ENCODE measurements around the gene PPP1R15B. TPM values are rescaled to one million over a fixed set of nuclear protein-coding genes. Genes with fewer than 3 reads are reported as not detected.
A peak's percentile ranks its signal among the peaks of the same experiment; 100 is the strongest.

Gene PPP1R15B
- total RNA-seq, 2 experiments from 2014 or later: 171 to 179 TPM

DNA sequence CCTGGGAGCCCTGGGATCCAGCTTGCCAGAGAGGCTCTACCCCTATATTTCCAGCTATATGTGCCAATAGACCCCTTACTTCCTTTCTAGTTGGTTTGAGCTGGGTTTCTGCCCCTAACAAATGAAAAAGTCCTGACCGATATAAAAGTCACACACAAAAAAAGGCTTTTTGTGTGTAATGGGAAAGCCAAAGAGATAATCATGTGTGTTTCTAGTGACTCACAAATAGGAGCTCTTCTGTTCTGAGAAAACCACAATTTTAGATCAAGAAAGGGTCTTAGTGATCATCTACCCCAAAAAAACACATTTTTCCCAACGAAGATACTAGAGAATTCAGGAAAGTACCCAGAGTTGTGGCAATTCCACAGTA, 28.9 kb downstream of the PPP1R15B start:
- intact Hi-C loops (cut with DNase I, micrococcal nuclease): no loop called here
- Mint-ChIP-seq H3K9me3 (no peaks in the 10 kb centered on the region), H3K27ac (no peak overlapping the region), H3K36me3 (ENCODE audit: low read depth) (peaks cover 5% of the 10 kb centered on the region), H3K4me1 (ENCODE audit: low read depth) (peaks cover 8% of the 10 kb centered on the region), H3K27me3 (peaks cover 18% of the 10 kb centered on the region), H3K4me3 (no peak overlapping the region)
- CTCF ChIA-PET: interaction anchor here (0.6 to 3.2 kb wide), 6 partner anchors 12 to 522 kb away, joined by 3 to 23 read pairs (median 4); no protein-coding TSS in a partner anchor
- H3K4me3 ChIP-seq (ENCODE audit: low read length): peak overlapping the region; percentile 51
- no peak overlapping the region for H3K27ac ChIP-seq (ENCODE audit: low read depth in 1 of 2, low read length in 2 of 2)
- POLR2A ChIA-PET: interaction anchor here (1.1 to 1.7 kb wide), 3 partner anchors 9 to 20 kb away, joined by 5 to 7 read pairs (median 5); no protein-coding TSS in a partner anchor
- ATAC-seq (ENCODE audit: poor library complexity) (no peak), DNase-seq (no peak)
- peaks cover 17% of the 10 kb centered on the region for H3K4me1 ChIP-seq (ENCODE audit: insufficient read depth, low read length)
- peaks cover 8 to 10% of the 10 kb centered on the region in 2 experiments for H3K27me3 ChIP-seq (ENCODE audit: control insufficient read depth in 1 of 2, insufficient read depth in 2 of 2, low read length in 2 of 2)
- H3K9me3 ChIP-seq (ENCODE audit: control insufficient read depth in 1 of 2, insufficient read depth in 1 of 2, low read length in 2 of 2): no peaks in the 10 kb centered on the region
- no peaks in the 10 kb centered on the region for H3K36me3 ChIP-seq (ENCODE audit: insufficient read depth, low read length)
- TF ChIP-seq, protein P1, sequence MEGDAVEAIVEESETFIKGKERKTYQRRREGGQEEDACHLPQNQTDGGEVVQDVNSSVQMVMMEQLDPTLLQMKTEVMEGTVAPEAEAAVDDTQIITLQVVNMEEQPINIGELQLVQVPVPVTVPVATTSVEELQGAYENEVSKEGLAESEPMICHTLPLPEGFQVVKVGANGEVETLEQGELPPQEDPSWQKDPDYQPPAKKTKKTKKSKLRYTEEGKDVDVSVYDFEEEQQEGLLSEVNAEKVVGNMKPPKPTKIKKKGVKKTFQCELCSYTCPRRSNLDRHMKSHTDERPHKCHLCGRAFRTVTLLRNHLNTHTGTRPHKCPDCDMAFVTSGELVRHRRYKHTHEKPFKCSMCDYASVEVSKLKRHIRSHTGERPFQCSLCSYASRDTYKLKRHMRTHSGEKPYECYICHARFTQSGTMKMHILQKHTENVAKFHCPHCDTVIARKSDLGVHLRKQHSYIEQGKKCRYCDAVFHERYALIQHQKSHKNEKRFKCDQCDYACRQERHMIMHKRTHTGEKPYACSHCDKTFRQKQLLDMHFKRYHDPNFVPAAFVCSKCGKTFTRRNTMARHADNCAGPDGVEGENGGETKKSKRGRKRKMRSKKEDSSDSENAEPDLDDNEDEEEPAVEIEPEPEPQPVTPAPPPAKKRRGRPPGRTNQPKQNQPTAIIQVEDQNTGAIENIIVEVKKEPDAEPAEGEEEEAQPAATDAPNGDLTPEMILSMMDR (IDR thresholded peaks at IDR 0.05): no peak

GRCh38 chr1:204380293-204380831, 31.3 kb downstream of the PPP1R15B start:
- no peaks in the 10 kb centered on the region for H3K9me3 Mint-ChIP-seq
- peaks cover 0 to 4% of the 10 kb centered on the region in 2 experiments for H3K9me3 ChIP-seq (ENCODE audit: control insufficient read depth in 1 of 2, insufficient read depth in 1 of 2, low read length in 2 of 2)
- H3K27me3 ChIP-seq (ENCODE audit: control insufficient read depth in 1 of 2, insufficient read depth in 2 of 2, low read length in 2 of 2): peaks cover 21 to 22% of the 10 kb centered on the region in 2 experiments
- ChIA-PET CTCF (interaction anchor here (1.1 to 3.2 kb wide), 2 partner anchors 11 to 17 kb away, joined by 3 to 23 read pairs; no protein-coding TSS in a partner anchor), POLR2A (no interaction called here)
- H3K4me3 ChIP-seq (ENCODE audit: low read length): no peak overlapping the region
- no peak overlapping the region for H3K27ac ChIP-seq (ENCODE audit: low read depth in 1 of 2, low read length in 2 of 2)
- TF ChIP-seq, protein P1 (IDR thresholded peaks at IDR 0.05): no peak
- intact Hi-C loops (cut with DNase I, micrococcal nuclease): no loop called here
- peaks cover 28% of the 10 kb centered on the region for H3K27me3 Mint-ChIP-seq
- no peak for ATAC-seq (ENCODE audit: poor library complexity)
- no peak overlapping the region for H3K27ac Mint-ChIP-seq
- peaks cover 24% of the 10 kb centered on the region for H3K4me1 ChIP-seq (ENCODE audit: insufficient read depth, low read length)
- peaks cover 5% of the 10 kb centered on the region for H3K36me3 Mint-ChIP-seq (ENCODE audit: low read depth)
- no peaks in the 10 kb centered on the region for H3K36me3 ChIP-seq (ENCODE audit: insufficient read depth, low read length)
- peak overlapping the region; percentile 50 for H3K4me3 Mint-ChIP-seq
- DNase-seq: no peak
- peaks cover 8% of the 10 kb centered on the region for H3K4me1 Mint-ChIP-seq (ENCODE audit: low read depth)

DNA sequence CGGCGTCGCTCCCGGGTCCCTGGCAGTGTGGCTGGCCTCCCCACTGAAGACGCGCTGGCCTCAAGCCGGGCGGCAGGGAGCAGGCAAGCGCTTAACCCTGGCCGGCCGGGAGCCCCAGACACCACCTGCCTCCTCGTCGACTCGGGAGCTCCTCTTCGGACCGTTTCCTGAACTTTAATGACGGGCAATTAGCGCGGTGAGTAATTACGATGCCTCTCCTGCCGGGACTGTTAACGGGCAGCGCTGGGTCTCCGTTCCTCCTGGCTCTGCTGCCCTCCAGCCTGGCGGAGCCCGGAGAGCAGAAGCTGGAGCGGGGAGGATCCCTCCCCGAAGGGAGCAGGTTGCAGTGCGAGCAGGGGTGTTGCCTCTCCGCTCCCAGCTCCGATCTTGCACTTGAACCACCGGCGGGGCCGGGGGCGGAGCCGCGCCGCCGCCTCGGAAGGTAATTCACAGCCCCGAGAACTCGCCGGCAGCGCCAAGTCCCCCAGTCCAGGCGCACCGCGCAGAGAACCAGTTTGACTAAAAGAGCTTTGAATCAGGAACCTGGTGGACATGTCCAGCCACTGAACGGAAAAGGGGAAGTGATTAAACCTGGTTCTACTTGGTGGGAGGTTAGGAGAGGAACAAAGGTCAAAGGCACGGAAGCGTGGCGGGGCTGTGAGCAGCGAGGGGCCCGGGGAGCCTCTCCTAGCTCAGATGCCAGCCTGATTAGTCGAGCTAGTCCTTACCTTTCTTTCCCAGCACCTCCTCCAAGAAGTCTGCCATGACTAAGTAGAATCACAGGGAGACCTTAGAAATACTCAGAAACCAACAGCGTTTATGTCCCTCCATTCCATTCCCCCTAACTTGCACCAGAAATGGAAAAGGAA, 33.6 kb downstream of the PPP1R15B start:
- Histone ChIP-seq H3K27ac (ENCODE audit: low read depth in 1 of 2, low read length in 2 of 2) (no peak overlapping the region), H3K9me3 (ENCODE audit: control insufficient read depth in 1 of 2, insufficient read depth in 1 of 2, low read length in 2 of 2) (peaks cover 0 to 4% of the 10 kb centered on the region in 2 experiments), H3K36me3 (ENCODE audit: insufficient read depth, low read length) (no peaks in the 10 kb centered on the region), H3K4me3 (ENCODE audit: low read length) (peak overlapping the region; percentile 59), H3K27me3 (ENCODE audit: control insufficient read depth in 1 of 2, insufficient read depth in 2 of 2, low read length in 2 of 2) (peaks cover 26% of the 10 kb centered on the region in 2 experiments), H3K4me1 (ENCODE audit: insufficient read depth, low read length) (peaks cover 24% of the 10 kb centered on the region)
- POLR2A ChIA-PET: interaction anchor here (0.6 to 1.7 kb wide), 5 partner anchors 11 to 30 kb away, joined by 3 to 8 read pairs (median 4); no protein-coding TSS in a partner anchor
- H3K27me3 Mint-ChIP-seq: peaks cover 28% of the 10 kb centered on the region
- H3K36me3 Mint-ChIP-seq (ENCODE audit: low read depth): peaks cover 5% of the 10 kb centered on the region
- H3K9me3 Mint-ChIP-seq: no peaks in the 10 kb centered on the region
- ATAC-seq (ENCODE audit: poor library complexity) (peak; percentile 74), DNase-seq (peak in 13 of 14 experiments; percentile 16 to 67 (median 39))
- TF ChIP-seq, protein P1 (IDR thresholded peaks at IDR 0.05): no peak
- H3K4me3 Mint-ChIP-seq: peak overlapping the region; percentile 89
- peaks cover 8% of the 10 kb centered on the region for H3K4me1 Mint-ChIP-seq (ENCODE audit: low read depth)
- no peak overlapping the region for H3K27ac Mint-ChIP-seq
- CTCF ChIA-PET: interaction anchor here (1.1 to 2.3 kb wide), 2 partner anchors 19 to 20 kb away, joined by 3 to 8 read pairs; no protein-coding TSS in a partner anchor
- intact Hi-C loops (cut with DNase I, micrococcal nuclease): no loop called here

All from CD4-positive, alpha-beta T cell (primary cell).